OCI-LY7 (cell line): ENCODE data around the gene KLF11.

Experiments used
- CTCF ChIP-seq: fragments of 200-600 bp; sonication (generic); conservative IDR thresholded peaks from 2 replicates; pipeline ENCODE4 v1.5.1; 2014; ENCODE audit warnings: mild to moderate bottlenecking, antibody characterized with exemption, low read length, moderate library complexity, mixed read lengths
- EZH2phosphoT487 ChIP-seq: fragments of 200-600 bp; sonication (generic); IDR thresholded peaks from 2 replicates; pipeline ENCODE4 v1.6.1; 2018; ENCODE audit warnings: low read depth, borderline replicate concordance, mild to moderate bottlenecking, mixed run types, antibody characterized with exemption, low read length, moderate library complexity, mixed read lengths

- no peak for TF ChIP-seq CTCF
- TF ChIP-seq EZH2phosphoT487 = no peak
These were observed at the start of gene KLF11 for GRCh38 chr2:10043256-10043905.
